H1 (cell line): ENCODE measurements around the gene ZNF516. TPM values are rescaled to one million over a fixed set of nuclear protein-coding genes. Genes with fewer than 3 reads are reported as not detected.

Source experiments
- CTBP2 ChIP-seq: IDR thresholded peaks from 2 replicates; pipeline ENCODE4 v1.7.0; 2011; ENCODE audit warnings: borderline replicate concordance, mild to moderate bottlenecking, moderate library complexity, mixed read lengths, low read length; ENCODE audit not compliant: insufficient read depth, insufficient read length
- GABPA ChIP-seq: IDR thresholded peaks from 2 replicates; pipeline ENCODE4 v1.6.1; 2011; ENCODE audit warnings: mild to moderate bottlenecking, low read length, moderate library complexity, borderline replicate concordance; ENCODE audit not compliant: insufficient read depth
- NRF1 ChIP-seq: IDR thresholded peaks from 2 replicates; pipeline ENCODE4 v1.6.1; 2011; ENCODE audit warnings: mild to moderate bottlenecking, low read depth, low read length, improper control_type of control experiment
- polyA plus RNA-seq, 7 experiments: library from polyadenylated mRNA; depleted of rRNA in 3 of 7; stranded (reverse) in 5 of 7; unstranded in 2 of 7; fragments of >200 nt in 5 of 7; fragments of 200-250 nt in 2 of 7; gene quantifications; 1 replicate in 5 of 7; 2 replicates in 1 of 7; 4 replicates in 1 of 7; pipeline versions ENCODE4 v1.2.1 to v1.2.3, GENCODE V29; 2011 to 2013; ENCODE audit warnings: missing spikeins in 2 of 7, mixed read lengths in 2 of 7
- total RNA-seq: library from RNA; stranded (reverse); fragmentation: NEBNext Ultra II Directional; extraction: Animal tissue kit (Norgen Biotek cat#: 25700); gene quantifications from 2 replicates; pipeline ENCODE4 v1.2.1, GENCODE V29; 2021

ZNF516 gene
- total and polyA plus RNA-seq, 2 of the 8 experiments (the other 6 are each of a cell fraction or from before 2014, with no cell fraction given) = 7.3 to 17.0 TPM

- TF ChIP-seq NRF1 (no peak), GABPA (no peak), CTBP2 (no peak)
- TF ChIP-seq, all 59 proteins: peak for 0
Observed at GRCh38 chr18:76387608-76388007, 107.4 kb downstream of the ZNF516 start (continued).
